Measurements from ENCODE around the gene KRTAP5-7. TPM values are rescaled to one million over a fixed set of nuclear protein-coding genes. Genes with fewer than 3 reads are reported as not detected.

Gene KRTAP5-7
- total and polyA plus RNA-seq, 2 of the 8 experiments (the other 6 are each of a cell fraction or from before 2014, with no cell fraction given), result not detected

GRCh38 chr11:71542382-71542781, 15.3 kb downstream of the KRTAP5-7 start (continued):
- TF ChIP-seq ZNF274 (IDR thresholded peaks at IDR 0.05; ENCODE audit: borderline replicate concordance, extremely low read depth, low read length) (no peak), POLR2AphosphoS5 (IDR thresholded peaks at IDR 0.05; ENCODE audit: low read depth, low read length) (no peak), BRCA1 (IDR thresholded peaks at IDR 0.05; ENCODE audit: low read depth, low read length) (no peak), BCL11A (IDR thresholded peaks at IDR 0.05; ENCODE audit: low read depth in 2 of 2, low read length in 2 of 2) (no peak), ASH2L (IDR thresholded peaks at IDR 0.05; ENCODE audit: low read length) (no peak), CBX5 (IDR thresholded peaks at IDR 0.05; ENCODE audit: low read depth, low read length) (no peak), BACH1 (IDR thresholded peaks at IDR 0.05; ENCODE audit: low read length) (no peak)
